GM12878 (cell line): ENCODE measurements around the gene TTLL13. TPM values are rescaled to one million over a fixed set of nuclear protein-coding genes. Genes with fewer than 3 reads are reported as not detected.

Experiments used
- BCLAF1 ChIP-seq: fragments of 450-650 bp; IDR thresholded peaks from 2 replicates; pipeline ENCODE4 v1.6.1; 2017; ENCODE audit warnings: antibody characterized with exemption, mild to moderate bottlenecking, moderate library complexity
- CBX3 ChIP-seq: fragments of 200-600 bp; sonication (generic); IDR thresholded peaks from 2 replicates; pipeline ENCODE4 v1.6.1; 2016; ENCODE audit warnings: low read depth, borderline replicate concordance
- CHD1 ChIP-seq: IDR thresholded peaks from 2 replicates; pipeline ENCODE4 v1.6.1; 2012; ENCODE audit warnings: low read depth, low read length, improper control_type of control experiment
- DPF2 ChIP-seq: fragments of 450-650 bp; IDR thresholded peaks from 2 replicates; pipeline ENCODE4 v1.6.1; 2017; ENCODE audit warnings: mild to moderate bottlenecking
- EED ChIP-seq: sonication (generic); IDR thresholded peaks from 2 replicates; pipeline ENCODE4 v1.6.1; 2016; ENCODE audit warnings: antibody characterized with exemption, low read depth
- EGR1 ChIP-seq, 2 experiments: IDR thresholded peaks; 1 replicate in 1 of 2; 2 replicates in 1 of 2; pipeline ENCODE4 v1.6.1; 2011 to 2012; ENCODE audit warnings: low read depth in 2 of 2, low read length in 2 of 2, borderline replicate concordance in 1 of 2, mild to moderate bottlenecking in 1 of 2, moderate library complexity in 1 of 2
- ETV6 ChIP-seq, 2 experiments: fragments of 450-650 bp in 1 of 2; IDR thresholded peaks in 1 of 2; conservative IDR thresholded peaks in 1 of 2; 2 replicates each; pipeline ENCODE4 v1.6.1; 2014; ENCODE audit warnings: antibody characterized with exemption in 1 of 2, borderline replicate concordance in 1 of 2, low read depth in 1 of 2, mild to moderate bottlenecking in 1 of 2, moderate library complexity in 1 of 2
- EZH2 ChIP-seq: IDR thresholded peaks from 2 replicates; pipeline ENCODE4 v1.6.1; 2012; ENCODE audit warnings: low read depth, mild to moderate bottlenecking, control low read depth, inconsistent platforms, low read length, borderline replicate concordance; ENCODE audit not compliant: control insufficient read depth
- FOXK2 ChIP-seq: fragments of 450-650 bp; IDR thresholded peaks from 2 replicates; pipeline ENCODE4 v1.6.1; 2017; ENCODE audit warnings: mild to moderate bottlenecking, moderate library complexity
- IKZF1 ChIP-seq: fragments of 450-650 bp; conservative IDR thresholded peaks from 2 replicates; pipeline ENCODE4 v1.6.1; 2017; ENCODE audit warnings: antibody characterized with exemption, mild to moderate bottlenecking
- IKZF2 ChIP-seq, 2 experiments: fragments of 450-650 bp; IDR thresholded peaks; 2 replicates each; pipeline ENCODE4 v1.6.1; 2017; ENCODE audit warnings: mild to moderate bottlenecking in 2 of 2, moderate library complexity in 2 of 2
- KLF5 ChIP-seq: fragments of 450-650 bp; IDR thresholded peaks from 2 replicates; pipeline ENCODE4 v1.6.1; 2014; ENCODE audit warnings: mild to moderate bottlenecking; ENCODE audit not compliant: partially characterized antibody
- MYB ChIP-seq: fragments of 150-350 bp; IDR thresholded peaks from 2 replicates; pipeline ENCODE4 v1.6.1; 2014; ENCODE audit warnings: mild to moderate bottlenecking, low read depth, low read length, borderline replicate concordance
- NFIC ChIP-seq: IDR thresholded peaks from 2 replicates; pipeline ENCODE4 v1.6.1; 2012; ENCODE audit warnings: low read depth, mild to moderate bottlenecking, inconsistent platforms, low read length, moderate library complexity
- NFXL1 ChIP-seq: fragments of 450-650 bp; IDR thresholded peaks from 2 replicates; pipeline ENCODE4 v1.6.1; 2017; ENCODE audit warnings: antibody characterized with exemption, mild to moderate bottlenecking, borderline replicate concordance
- NFYA ChIP-seq: IDR thresholded peaks from 2 replicates; pipeline ENCODE4 v1.6.1; 2011; ENCODE audit warnings: low read depth, mild to moderate bottlenecking, low read length, improper control_type of control experiment, borderline replicate concordance
- RAD51 ChIP-seq: fragments of 450-650 bp; IDR thresholded peaks from 2 replicates; pipeline ENCODE4 v1.6.1; 2016; ENCODE audit warnings: moderate library complexity, mild to moderate bottlenecking, inconsistent platforms
- RB1 ChIP-seq: fragments of 450-650 bp; formaldehyde crosslinking; IDR thresholded peaks from 2 replicates; pipeline ENCODE4 v1.6.1; 2017; ENCODE audit warnings: mild to moderate bottlenecking, borderline replicate concordance
- SIN3A ChIP-seq: IDR thresholded peaks from 2 replicates; pipeline ENCODE4 v1.6.1; 2012; ENCODE audit warnings: low read depth, low read length, improper control_type of control experiment
- SMAD5 ChIP-seq: IDR thresholded peaks from 2 replicates; pipeline ENCODE4 v1.6.1; 2016; ENCODE audit warnings: antibody characterized with exemption, low read depth
- TARDBP ChIP-seq: IDR thresholded peaks from 2 replicates; pipeline ENCODE4 v1.6.1; 2016; ENCODE audit warnings: borderline replicate concordance
- TCF12 ChIP-seq: IDR thresholded peaks from 2 replicates; pipeline ENCODE4 v1.6.1; 2011; ENCODE audit warnings: low read depth, mild to moderate bottlenecking, low read length
- YY1 ChIP-seq: IDR thresholded peaks from 2 replicates; pipeline ENCODE4 v1.6.1; 2011; ENCODE audit warnings: low read depth, mild to moderate bottlenecking, low read length
- ZNF592 ChIP-seq: fragments of 450-650 bp; IDR thresholded peaks from 2 replicates; pipeline ENCODE4 v1.6.1; 2017; ENCODE audit warnings: mild to moderate bottlenecking, moderate library complexity
- ZNF622 ChIP-seq: fragments of 450-650 bp; IDR thresholded peaks from 2 replicates; pipeline ENCODE4 v1.6.1; 2017; ENCODE audit warnings: mild to moderate bottlenecking, inconsistent platforms
- polyA plus RNA-seq, 11 experiments: library from polyadenylated mRNA; depleted of rRNA in 4 of 11; unstranded in 6 of 11; stranded (reverse) in 5 of 11; fragments of >200 nt; fragmentation: Nextera tagmentation in 4 of 11; fragmentation: Illumina TruSeq in 1 of 11; extraction: Ambion mirVana in 4 of 11; extraction: Trizol in 1 of 11; gene quantifications; 1 replicate in 1 of 11; 2 replicates in 10 of 11; pipeline versions ENCODE4 v1.2.1 to v1.2.3, GENCODE V29; 2011 to 2016; ENCODE audit warnings: inconsistent platforms in 2 of 11, missing spikeins in 2 of 11, low read depth in 1 of 11
- total RNA-seq, 4 experiments: library from RNA; depleted of rRNA in 3 of 4; stranded (reverse); fragments of >200 nt in 3 of 4; fragmentation: Illumina TruSeq in 1 of 4; extraction: Trizol in 1 of 4; gene quantifications; 2 replicates each; pipeline versions ENCODE4 v1.2.1 to v1.2.3, GENCODE V29; 2013 to 2021

TTLL13 gene
- total and polyA plus RNA-seq, 10 of the 15 experiments (the other 5 are each of a cell fraction or from before 2014, with no cell fraction given), result 0.03 to 0.32 (median 0.13) TPM; not detected in 1

GRCh38 chr15:90233387-90234095 is 15.8 kb upstream of the TTLL13 start, which contains the start of gene CIB1 (continued):
- TF ChIP-seq NFIC (no peak), MYB (0 out of 2 replicates have a peak, but pooled peaks have one; percentile 14), NFYA (no peak), CHD1 (no peak), BCLAF1 (no peak), RB1 (no peak; the same call in 1 of the 2 replicates), KLF5 (no peak), TARDBP (no peak), IKZF2 (IDR thresholded peaks at IDR 0.05) (peak; percentile 21 to 28; a peak in 3 of 4 replicates), SMAD5 (no peak), DPF2 (peak; percentile 76), EZH2 (no peak), ETV6 (conservative IDR thresholded peaks at IDR 0.05 in 1 of 2, IDR thresholded peaks at IDR 0.05 in 1 of 2; ENCODE audit: borderline replicate concordance in 1 of 2, low read depth in 1 of 2) (0 out of 4 replicates have a peak, but pooled peaks of 1 of the 2 experiments have one; percentile 19), SIN3A (peak; percentile 75; the same call in 1 of the 2 replicates), RAD51 (no peak), YY1 (peak; percentile 9; the same call in 1 of the 2 replicates), EGR1 (IDR thresholded peaks at IDR 0.05; ENCODE audit: borderline replicate concordance in 1 of 2, low read depth in 2 of 2, low read length in 2 of 2) (peak in 1 of 2 experiments; percentile 88; a peak in 2 of 3 replicates), NFXL1 (no peak), IKZF1 (peak; percentile 71), FOXK2 (no peak), ZNF622 (no peak), EED (no peak; the same call in 1 of the 2 replicates), ZNF592 (no peak), CBX3 (no peak), TCF12 (peak; percentile 19; the same call in 1 of the 2 replicates)
